Raji (cell line): ENCODE data around the gene JAM3.

ENCODE experiments used
- POLR2A ChIP-seq: IDR thresholded peaks from 2 replicates; pipeline ENCODE4 v1.6.1; 2011; ENCODE audit warnings: low read depth, low read length, control low read depth; ENCODE audit not compliant: insufficient read depth

JAM3 gene

GRCh38 chr11:134155946-134156865, 87.3 kb downstream of the JAM3 start:
- TF ChIP-seq POLR2A = no peak

GRCh38 chr11:134157451-134157850, 88.6 kb downstream of the JAM3 start:
- TF ChIP-seq POLR2A = no peak

DNA sequence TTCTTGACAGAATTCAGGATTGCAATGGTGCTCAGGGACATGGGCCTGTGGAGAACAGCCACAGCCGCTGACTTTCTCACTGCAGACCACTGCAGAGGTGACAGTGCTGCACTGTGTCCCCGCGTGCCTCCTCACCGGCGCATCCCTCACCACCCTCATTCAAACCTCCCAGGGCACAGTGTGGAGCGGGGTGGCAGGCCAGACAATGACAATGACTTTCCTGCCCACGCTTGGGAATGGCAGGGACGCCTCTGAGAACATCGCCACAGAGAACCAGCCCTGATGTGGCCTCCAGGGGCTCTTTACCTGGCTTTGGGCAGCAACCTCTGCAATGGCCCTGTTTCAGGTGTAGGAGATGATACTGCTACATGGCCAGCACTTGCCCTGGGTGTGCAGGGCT, 89.2 kb downstream of the JAM3 start:
- no peak for TF ChIP-seq POLR2A

- TF ChIP-seq POLR2A = no peak
Measured at GRCh38 chr11:134159652-134160051, 90.8 kb downstream of the JAM3 start.

- TF ChIP-seq POLR2A = no peak
Measured at GRCh38 chr11:134164490-134165370, 95.9 kb downstream of the JAM3 start.

- TF ChIP-seq POLR2A = no peak
Measured at GRCh38 chr11:134170177-134170918, 101.5 kb downstream of the JAM3 start.

GRCh38 chr11:134170919-134171281, 102.0 kb downstream of the JAM3 start:
- TF ChIP-seq POLR2A = no peak

DNA sequence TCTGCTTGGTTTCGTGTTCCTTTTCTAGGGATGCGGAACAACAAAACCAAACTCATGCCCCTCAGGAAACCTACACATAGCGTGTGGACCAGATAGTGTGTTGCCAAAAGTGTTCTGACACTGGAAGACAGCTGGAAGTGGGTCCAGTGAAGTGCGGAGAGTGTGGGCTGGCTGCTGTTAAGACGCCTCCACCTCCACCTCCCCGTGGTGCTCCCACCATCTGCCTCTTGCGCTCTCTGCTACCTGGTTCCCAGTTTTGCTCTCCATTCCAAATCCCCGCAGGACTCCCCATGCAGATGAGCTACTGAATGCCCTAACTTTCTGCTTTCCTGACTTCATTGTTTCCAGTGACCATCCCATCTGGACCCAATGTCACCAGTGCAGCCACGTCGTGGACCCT, 103.1 kb downstream of the JAM3 start:
- TF ChIP-seq POLR2A = no peak

DNA sequence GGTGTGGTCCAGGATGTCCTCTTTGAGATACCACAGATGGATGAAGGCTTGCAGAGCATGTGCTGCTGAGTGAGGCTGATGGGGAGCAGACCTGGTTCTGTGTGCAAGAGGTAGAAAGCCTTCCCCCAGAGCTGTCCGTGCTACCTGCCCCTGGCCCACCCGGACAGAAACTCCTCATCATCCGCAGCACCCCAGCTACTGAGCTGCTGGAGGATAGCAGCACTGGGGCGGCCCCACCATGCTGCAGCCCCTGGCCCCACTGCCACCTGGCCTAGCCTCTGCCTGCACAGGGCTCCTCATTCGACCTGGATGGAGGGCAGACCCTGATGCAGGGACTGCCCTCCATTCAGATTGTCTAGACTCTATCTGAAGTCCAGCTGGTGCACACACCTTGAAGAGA, 104.4 kb downstream of the JAM3 start:
- TF ChIP-seq POLR2A = no peak

GRCh38 chr11:134176284-134176683, 107.4 kb downstream of the JAM3 start:
- no peak for TF ChIP-seq POLR2A

DNA sequence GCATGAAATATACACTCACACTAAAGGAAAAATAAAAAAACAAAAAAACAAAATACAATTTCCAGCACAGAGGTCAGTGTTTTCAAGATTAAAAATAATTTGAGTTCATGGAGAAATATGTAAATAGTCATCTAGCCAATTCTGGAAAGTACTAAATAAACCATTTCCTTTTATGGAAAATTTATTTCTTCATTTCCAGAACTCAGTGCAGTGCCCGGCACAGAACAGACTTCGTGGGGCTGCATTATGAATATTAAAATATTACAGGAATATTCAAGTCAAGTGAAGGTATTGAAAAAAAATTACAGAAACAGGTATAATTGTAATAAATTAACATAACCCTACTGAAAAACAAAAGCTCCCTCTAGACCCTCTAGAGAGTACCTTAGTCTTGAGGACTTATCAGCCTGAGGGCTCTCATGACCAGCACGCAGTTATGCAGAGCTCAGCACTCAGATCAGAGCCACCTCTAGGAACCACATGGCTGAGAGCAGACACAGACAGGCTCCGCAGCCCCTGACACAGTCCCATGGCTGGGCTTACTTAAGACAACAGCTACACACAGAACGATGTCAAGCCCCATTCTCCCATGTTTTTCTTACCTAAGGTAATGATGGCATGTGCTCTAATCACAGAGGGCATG, 109.3 kb downstream of the JAM3 start:
- TF ChIP-seq POLR2A = no peak

DNA sequence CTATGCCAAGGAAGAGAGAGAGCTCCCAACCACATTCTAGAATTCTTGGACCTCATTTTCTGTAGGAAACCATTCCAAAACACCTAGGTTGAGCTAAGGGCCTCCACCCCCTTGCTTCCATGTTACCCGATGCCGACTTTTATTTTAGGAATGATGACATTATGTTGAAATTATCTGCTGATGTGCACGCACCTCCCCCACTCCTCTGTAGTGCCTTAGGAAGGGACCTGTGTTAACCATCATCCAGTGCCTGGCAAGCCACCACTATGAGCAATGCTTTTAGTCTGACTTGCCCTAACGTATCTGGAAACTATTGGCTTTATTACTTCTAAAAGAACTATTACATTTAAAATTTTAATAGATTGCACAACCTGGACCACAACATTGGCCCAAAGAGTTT, 112.8 kb downstream of the JAM3 start:
- TF ChIP-seq POLR2A = no peak

DNA sequence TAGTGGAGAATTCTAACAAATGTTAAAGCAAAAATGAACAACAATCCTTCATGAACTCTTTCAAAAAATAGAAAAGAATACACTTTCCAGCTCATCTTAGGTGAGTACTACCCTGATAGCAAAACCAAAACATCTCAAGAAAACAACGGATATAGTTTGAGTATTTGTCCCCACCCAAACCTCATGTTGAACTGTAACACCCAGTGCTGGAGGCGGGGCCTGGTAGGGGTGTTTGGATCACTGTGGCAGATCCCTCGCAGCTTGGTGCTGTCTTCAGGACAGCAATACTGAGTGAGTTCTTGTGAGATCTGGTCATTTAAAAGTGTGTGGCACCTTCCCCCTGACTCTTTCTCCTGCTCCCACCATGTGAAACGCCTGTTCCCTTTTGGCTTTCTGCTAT, 127.9 kb downstream of the JAM3 start:
- TF ChIP-seq POLR2A = no peak

DNA sequence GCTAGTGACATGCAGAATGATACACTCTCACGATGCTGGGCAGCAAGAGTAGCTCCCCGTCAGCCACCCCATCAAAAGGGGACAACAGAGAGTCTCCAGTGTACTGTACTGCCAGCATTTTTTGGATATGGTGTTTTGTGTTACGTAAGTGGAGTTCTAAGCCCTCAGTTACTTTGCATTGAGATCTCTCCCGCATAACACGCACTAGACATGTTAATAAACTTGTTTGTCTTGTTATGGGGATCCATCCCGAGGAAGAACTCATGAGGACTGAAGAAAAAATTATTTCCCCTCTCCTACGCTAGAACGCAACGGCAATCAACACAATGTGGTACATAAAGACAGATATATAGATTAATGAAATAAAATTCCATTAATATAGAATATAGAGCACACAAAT, 130.7 kb downstream of the JAM3 start:
- no peak for TF ChIP-seq POLR2A

- no peak for TF ChIP-seq POLR2A
Measured at GRCh38 chr11:134200688-134201087, 131.8 kb downstream of the JAM3 start.
